Stimulated activated CD8-positive, alpha-beta memory T cell treated with anti-CD3 and anti-CD28 coated beads, Interleukin-7, amount 100 ng/mL, for 4 hours (primary cell): Measurements from ENCODE around the gene GFOD1.

ENCODE experiments used
- DNase-seq, 2 donors: peaks; one replicate each; pipeline ENCODE4 v3.0.0-alpha.2; 2020; ENCODE audit warnings: low read depth in 2 of 2

Gene GFOD1

DNA sequence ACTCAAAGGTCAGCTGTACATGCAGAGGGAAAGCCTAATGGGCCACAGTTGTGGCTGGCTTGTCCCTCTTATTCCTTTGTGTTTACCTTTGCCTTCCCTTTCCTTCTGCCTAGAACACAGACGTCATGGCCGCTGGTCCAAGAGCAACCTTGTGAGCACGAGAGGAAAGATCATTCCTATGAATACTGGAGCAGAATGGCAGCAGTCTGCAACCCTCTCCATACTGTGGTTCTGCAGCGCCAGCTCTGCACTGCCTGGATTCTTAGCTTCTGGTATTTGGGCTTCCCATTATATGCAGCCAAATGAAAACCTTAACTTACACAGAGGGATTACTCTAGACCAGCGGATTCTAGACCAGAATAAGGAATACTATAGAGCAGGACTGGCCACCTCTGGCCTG, 171.5 kb downstream of the GFOD1 start:
- no peak for DNase-seq

DNA sequence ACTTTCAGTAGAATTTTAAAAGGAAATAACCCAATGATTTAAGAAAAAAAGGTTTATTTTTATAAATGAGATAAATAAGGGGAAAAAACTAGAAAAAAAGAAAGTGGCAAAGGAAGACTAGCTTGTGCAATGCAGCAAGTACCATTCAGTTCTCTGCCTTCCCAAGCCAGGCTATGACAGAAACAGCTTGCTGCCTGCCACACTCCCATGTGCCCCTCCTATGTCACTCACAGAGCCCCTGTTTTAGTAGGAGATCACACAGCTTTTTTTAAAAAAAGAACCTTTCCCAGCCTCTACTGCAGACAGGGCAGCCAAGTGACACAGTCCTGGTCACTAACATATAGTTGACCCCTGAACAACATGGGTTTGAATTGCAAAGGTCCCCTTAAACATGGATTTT, 172.6 kb downstream of the GFOD1 start:
- no peak for DNase-seq

DNA sequence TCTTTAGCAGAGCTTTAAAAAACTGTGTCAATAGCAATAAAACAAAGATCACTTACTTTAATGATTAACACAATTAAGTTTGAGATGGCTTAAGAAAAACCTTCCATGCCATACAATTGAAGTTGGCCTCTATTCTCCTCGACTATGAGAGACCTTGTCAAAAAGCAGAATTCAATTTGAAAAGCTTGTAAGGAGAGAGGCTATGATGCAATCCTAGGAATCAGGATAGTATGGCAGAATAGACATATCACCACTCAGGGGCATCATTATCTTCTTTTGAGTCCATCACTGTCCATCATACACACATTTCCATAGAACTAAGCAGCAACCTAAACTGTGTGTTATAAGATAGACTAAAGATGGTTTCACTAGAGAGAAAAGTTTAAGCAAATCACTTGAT, 176.2 kb downstream of the GFOD1 start:
- DNase-seq: no peak

DNA sequence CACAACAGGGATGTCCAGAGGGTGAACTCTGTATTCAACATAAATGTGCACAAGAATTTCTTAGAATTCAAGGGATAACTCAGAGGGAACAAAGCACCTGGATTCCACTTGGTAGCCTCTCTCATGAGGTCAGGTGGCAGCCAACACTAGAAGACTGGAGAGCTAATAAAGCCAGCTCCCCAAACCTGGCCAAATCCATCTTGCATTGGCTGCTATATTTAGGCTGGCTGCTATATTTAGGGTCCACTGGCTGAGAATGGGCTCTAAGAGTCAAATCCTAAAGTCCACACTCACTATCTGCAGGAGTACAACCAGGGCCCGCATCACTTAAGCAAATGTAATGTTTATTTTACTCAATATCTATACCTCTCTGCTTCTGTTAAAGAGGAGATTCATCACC, 179.1 kb downstream of the GFOD1 start:
- no peak for DNase-seq
